ENCODE data around the gene SNTN.

SNTN gene

GRCh38 chr3:63654211-63654610 is 1.7 kb downstream of the SNTN start:
- DNase-seq (ENCODE audit: low read depth, low spot score): no peak
- TF ChIP-seq YY1 (IDR thresholded peaks at IDR 0.05; ENCODE audit: insufficient read depth, insufficient read length) (no peak), SUZ12 (IDR thresholded peaks at IDR 0.05; ENCODE audit: extremely low read depth, insufficient read depth, insufficient read length) (no peak), ZNF274 (IDR thresholded peaks at IDR 0.05; ENCODE audit: low read depth, low read length) (no peak)
- H3K36me3 ChIP-seq (ENCODE audit: insufficient read depth, insufficient read length, low read length): no peaks in the 10 kb centered on the region
- no peak overlapping the region for H3K4me3 ChIP-seq (ENCODE audit: insufficient read length, low read depth)
- no peak overlapping the region for H3K9ac ChIP-seq (ENCODE audit: insufficient read length, low read depth)
- no peaks in the 10 kb centered on the region for H3K4me1 ChIP-seq (ENCODE audit: insufficient read depth, insufficient read length)
- H3K27me3 ChIP-seq (ENCODE audit: insufficient read depth, insufficient read length): no peaks in the 10 kb centered on the region
- H3K9me3 ChIP-seq (ENCODE audit: insufficient read depth, low read length): no peaks in the 10 kb centered on the region

GRCh38 chr3:63654931-63655330 is 2.5 kb downstream of the SNTN start:
- H3K4me1 ChIP-seq (ENCODE audit: insufficient read depth, insufficient read length): no peaks in the 10 kb centered on the region
- no peaks in the 10 kb centered on the region for H3K36me3 ChIP-seq (ENCODE audit: insufficient read depth, insufficient read length, low read length)
- H3K9me3 ChIP-seq (ENCODE audit: insufficient read depth, low read length): no peaks in the 10 kb centered on the region
- no peak for DNase-seq (ENCODE audit: low read depth, low spot score)
- no peak overlapping the region for H3K4me3 ChIP-seq (ENCODE audit: insufficient read length, low read depth)
- TF ChIP-seq YY1 (IDR thresholded peaks at IDR 0.05; ENCODE audit: insufficient read depth, insufficient read length) (no peak), ZNF274 (IDR thresholded peaks at IDR 0.05; ENCODE audit: low read depth, low read length) (no peak), SUZ12 (IDR thresholded peaks at IDR 0.05; ENCODE audit: extremely low read depth, insufficient read depth, insufficient read length) (no peak)
- no peaks in the 10 kb centered on the region for H3K27me3 ChIP-seq (ENCODE audit: insufficient read depth, insufficient read length)
- no peak overlapping the region for H3K9ac ChIP-seq (ENCODE audit: insufficient read length, low read depth)

- H3K36me3 ChIP-seq (ENCODE audit: insufficient read depth, insufficient read length, low read length): no peaks in the 10 kb centered on the region
- H3K9ac ChIP-seq (ENCODE audit: insufficient read length, low read depth): no peak overlapping the region
- no peaks in the 10 kb centered on the region for H3K27me3 ChIP-seq (ENCODE audit: insufficient read depth, insufficient read length)
- H3K4me1 ChIP-seq (ENCODE audit: insufficient read depth, insufficient read length): no peaks in the 10 kb centered on the region
- TF ChIP-seq ZNF274 (IDR thresholded peaks at IDR 0.05; ENCODE audit: low read depth, low read length) (no peak), SUZ12 (IDR thresholded peaks at IDR 0.05; ENCODE audit: extremely low read depth, insufficient read depth, insufficient read length) (no peak), YY1 (IDR thresholded peaks at IDR 0.05; ENCODE audit: insufficient read depth, insufficient read length) (no peak)
- no peak for DNase-seq (ENCODE audit: low read depth, low spot score)
- H3K9me3 ChIP-seq (ENCODE audit: insufficient read depth, low read length): no peaks in the 10 kb centered on the region
- H3K4me3 ChIP-seq (ENCODE audit: insufficient read length, low read depth): no peak overlapping the region
Measured at GRCh38 chr3:63655519-63655918, 3.0 kb downstream of the SNTN start.

GRCh38 chr3:63656786-63657185 is 4.3 kb downstream of the SNTN start:
- no peak for TF ChIP-seq YY1 (IDR thresholded peaks at IDR 0.05; ENCODE audit: insufficient read depth, insufficient read length)
- no peak for TF ChIP-seq ZNF274 (IDR thresholded peaks at IDR 0.05; ENCODE audit: low read depth, low read length)
- H3K4me3 ChIP-seq (ENCODE audit: insufficient read length, low read depth): no peak overlapping the region
- no peaks in the 10 kb centered on the region for H3K27me3 ChIP-seq (ENCODE audit: insufficient read depth, insufficient read length)
- no peaks in the 10 kb centered on the region for H3K4me1 ChIP-seq (ENCODE audit: insufficient read depth, insufficient read length)
- DNase-seq (ENCODE audit: low read depth, low spot score): no peak
- no peak overlapping the region for H3K9ac ChIP-seq (ENCODE audit: insufficient read length, low read depth)
- H3K9me3 ChIP-seq (ENCODE audit: insufficient read depth, low read length): no peaks in the 10 kb centered on the region
- H3K36me3 ChIP-seq (ENCODE audit: insufficient read depth, insufficient read length, low read length): no peaks in the 10 kb centered on the region

GRCh38 chr3:63661242-63661641 is 8.8 kb downstream of the SNTN start:
- DNase-seq (ENCODE audit: low read depth, low spot score): no peak
- Histone ChIP-seq H3K9me3 (ENCODE audit: insufficient read depth, low read length) (no peaks in the 10 kb centered on the region), H3K4me3 (ENCODE audit: insufficient read length, low read depth) (no peak overlapping the region), H3K9ac (ENCODE audit: insufficient read length, low read depth) (no peak overlapping the region), H3K27me3 (ENCODE audit: insufficient read depth, insufficient read length) (no peaks in the 10 kb centered on the region), H3K36me3 (ENCODE audit: insufficient read depth, insufficient read length, low read length) (no peaks in the 10 kb centered on the region), H3K4me1 (ENCODE audit: insufficient read depth, insufficient read length) (no peaks in the 10 kb centered on the region)
- TF ChIP-seq YY1 (IDR thresholded peaks at IDR 0.05; ENCODE audit: insufficient read depth, insufficient read length): no peak
- no peak for TF ChIP-seq SUZ12 (IDR thresholded peaks at IDR 0.05; ENCODE audit: extremely low read depth, insufficient read depth, insufficient read length)
- TF ChIP-seq ZNF274 (IDR thresholded peaks at IDR 0.05; ENCODE audit: low read depth, low read length): no peak

GRCh38 chr3:63662011-63662410 is 9.5 kb downstream of the SNTN start:
- no peaks in the 10 kb centered on the region for H3K36me3 ChIP-seq (ENCODE audit: insufficient read depth, insufficient read length, low read length)
- DNase-seq (ENCODE audit: low read depth, low spot score): no peak
- no peaks in the 10 kb centered on the region for H3K27me3 ChIP-seq (ENCODE audit: insufficient read depth, insufficient read length)
- TF ChIP-seq ZNF274 (IDR thresholded peaks at IDR 0.05; ENCODE audit: low read depth, low read length) (no peak), SUZ12 (IDR thresholded peaks at IDR 0.05; ENCODE audit: extremely low read depth, insufficient read depth, insufficient read length) (no peak), YY1 (IDR thresholded peaks at IDR 0.05; ENCODE audit: insufficient read depth, insufficient read length) (no peak)
- H3K4me1 ChIP-seq (ENCODE audit: insufficient read depth, insufficient read length): no peaks in the 10 kb centered on the region
- no peaks in the 10 kb centered on the region for H3K9me3 ChIP-seq (ENCODE audit: insufficient read depth, low read length)
- H3K4me3 ChIP-seq (ENCODE audit: insufficient read length, low read depth): no peak overlapping the region
- no peak overlapping the region for H3K9ac ChIP-seq (ENCODE audit: insufficient read length, low read depth)

- no peaks in the 10 kb centered on the region for H3K9me3 ChIP-seq (ENCODE audit: insufficient read depth, low read length)
- H3K36me3 ChIP-seq (ENCODE audit: insufficient read depth, insufficient read length, low read length): no peaks in the 10 kb centered on the region
- no peaks in the 10 kb centered on the region for H3K4me1 ChIP-seq (ENCODE audit: insufficient read depth, insufficient read length)
- DNase-seq (ENCODE audit: low read depth, low spot score): peak; percentile 25
- no peak overlapping the region for H3K9ac ChIP-seq (ENCODE audit: insufficient read length, low read depth)
- H3K4me3 ChIP-seq (ENCODE audit: insufficient read length, low read depth): no peak overlapping the region
- H3K27me3 ChIP-seq (ENCODE audit: insufficient read depth, insufficient read length): no peaks in the 10 kb centered on the region
- TF ChIP-seq ZNF274 (IDR thresholded peaks at IDR 0.05; ENCODE audit: low read depth, low read length): no peak
- no peak for TF ChIP-seq SUZ12 (IDR thresholded peaks at IDR 0.05; ENCODE audit: extremely low read depth, insufficient read depth, insufficient read length)
- TF ChIP-seq YY1 (IDR thresholded peaks at IDR 0.05; ENCODE audit: insufficient read depth, insufficient read length): no peak
Measured at GRCh38 chr3:63662500-63662899, 10.0 kb downstream of the SNTN start.

GRCh38 chr3:63670544-63670943 is 18.1 kb downstream of the SNTN start:
- no peaks in the 10 kb centered on the region for H3K4me1 ChIP-seq (ENCODE audit: insufficient read depth, insufficient read length)
- no peak for TF ChIP-seq SUZ12 (IDR thresholded peaks at IDR 0.05; ENCODE audit: extremely low read depth, insufficient read depth, insufficient read length)
- TF ChIP-seq YY1 (IDR thresholded peaks at IDR 0.05; ENCODE audit: insufficient read depth, insufficient read length): no peak
- TF ChIP-seq ZNF274 (IDR thresholded peaks at IDR 0.05; ENCODE audit: low read depth, low read length): no peak
- no peaks in the 10 kb centered on the region for H3K27me3 ChIP-seq (ENCODE audit: insufficient read depth, insufficient read length)
- H3K36me3 ChIP-seq (ENCODE audit: insufficient read depth, insufficient read length, low read length): no peaks in the 10 kb centered on the region
- DNase-seq (ENCODE audit: low read depth, low spot score): no peak
- no peaks in the 10 kb centered on the region for H3K9me3 ChIP-seq (ENCODE audit: insufficient read depth, low read length)
- no peak overlapping the region for H3K4me3 ChIP-seq (ENCODE audit: insufficient read length, low read depth)
- H3K9ac ChIP-seq (ENCODE audit: insufficient read length, low read depth): no peak overlapping the region
